HG03460 (cell line): ENCODE data around the gene NMUR1.

Source experiments
- ATAC-seq: cut with Tn5 transposase; IDR thresholded peaks from one replicate; pipeline ENCODE4 v1.9.1; 2021; ENCODE audit not compliant: unreplicated experiment

Gene NMUR1

DNA sequence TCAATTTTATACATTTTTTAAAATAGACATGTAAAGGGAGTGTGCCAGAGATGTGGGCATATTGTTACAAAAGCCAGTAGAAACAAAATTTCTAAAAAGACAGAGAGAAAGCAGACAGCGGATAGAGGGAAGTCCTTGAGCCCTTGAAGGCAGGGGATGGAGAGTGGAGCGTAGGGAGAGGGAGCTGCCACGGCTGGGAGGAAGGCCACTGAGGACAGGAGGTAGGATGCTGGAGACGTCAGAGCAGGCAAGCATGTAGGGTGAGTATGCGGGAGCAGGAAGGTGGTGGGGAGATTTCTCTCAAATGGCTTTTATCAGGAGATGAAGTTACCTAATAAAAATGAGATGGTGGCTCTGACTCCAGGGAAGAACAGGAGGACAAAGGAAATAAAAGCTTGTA is 41.9 kb downstream of the NMUR1 start:
- no peak for ATAC-seq

DNA sequence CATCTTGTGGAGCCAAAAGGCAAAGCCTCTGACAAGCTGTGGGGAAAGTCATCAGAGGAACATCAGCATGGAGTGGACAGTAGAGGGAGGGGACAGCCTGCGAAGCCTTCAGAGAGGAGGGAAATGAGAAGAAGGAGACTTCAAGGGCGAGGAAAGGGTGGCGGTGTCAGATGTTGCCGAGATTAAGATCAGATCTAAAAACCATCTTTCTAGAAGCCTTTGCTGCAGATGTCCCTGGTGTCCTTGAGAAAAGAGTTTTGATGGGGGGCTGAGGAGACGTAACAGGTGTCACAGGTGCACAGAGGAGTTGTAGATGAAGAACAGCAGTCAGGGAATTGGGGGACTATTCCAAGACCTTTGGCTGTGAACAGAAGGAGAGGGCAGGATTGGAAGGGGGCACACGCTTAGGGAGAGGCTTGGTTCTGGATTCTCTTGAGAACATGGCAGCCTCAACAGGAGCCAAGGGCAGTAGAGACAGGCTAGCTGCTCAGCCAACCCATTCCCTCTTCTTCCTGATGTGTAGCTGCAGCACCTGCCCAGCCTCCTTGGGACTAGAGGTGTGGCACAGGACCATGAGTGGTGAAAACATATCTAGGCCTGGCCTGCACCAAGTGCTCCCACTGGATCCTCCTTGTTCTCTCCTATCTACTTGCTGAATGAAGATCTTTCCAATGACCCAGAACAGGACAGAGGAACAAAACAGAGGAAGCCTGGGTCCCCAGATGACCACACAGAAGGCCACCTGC is 43.2 kb downstream of the NMUR1 start:
- ATAC-seq = no peak

DNA sequence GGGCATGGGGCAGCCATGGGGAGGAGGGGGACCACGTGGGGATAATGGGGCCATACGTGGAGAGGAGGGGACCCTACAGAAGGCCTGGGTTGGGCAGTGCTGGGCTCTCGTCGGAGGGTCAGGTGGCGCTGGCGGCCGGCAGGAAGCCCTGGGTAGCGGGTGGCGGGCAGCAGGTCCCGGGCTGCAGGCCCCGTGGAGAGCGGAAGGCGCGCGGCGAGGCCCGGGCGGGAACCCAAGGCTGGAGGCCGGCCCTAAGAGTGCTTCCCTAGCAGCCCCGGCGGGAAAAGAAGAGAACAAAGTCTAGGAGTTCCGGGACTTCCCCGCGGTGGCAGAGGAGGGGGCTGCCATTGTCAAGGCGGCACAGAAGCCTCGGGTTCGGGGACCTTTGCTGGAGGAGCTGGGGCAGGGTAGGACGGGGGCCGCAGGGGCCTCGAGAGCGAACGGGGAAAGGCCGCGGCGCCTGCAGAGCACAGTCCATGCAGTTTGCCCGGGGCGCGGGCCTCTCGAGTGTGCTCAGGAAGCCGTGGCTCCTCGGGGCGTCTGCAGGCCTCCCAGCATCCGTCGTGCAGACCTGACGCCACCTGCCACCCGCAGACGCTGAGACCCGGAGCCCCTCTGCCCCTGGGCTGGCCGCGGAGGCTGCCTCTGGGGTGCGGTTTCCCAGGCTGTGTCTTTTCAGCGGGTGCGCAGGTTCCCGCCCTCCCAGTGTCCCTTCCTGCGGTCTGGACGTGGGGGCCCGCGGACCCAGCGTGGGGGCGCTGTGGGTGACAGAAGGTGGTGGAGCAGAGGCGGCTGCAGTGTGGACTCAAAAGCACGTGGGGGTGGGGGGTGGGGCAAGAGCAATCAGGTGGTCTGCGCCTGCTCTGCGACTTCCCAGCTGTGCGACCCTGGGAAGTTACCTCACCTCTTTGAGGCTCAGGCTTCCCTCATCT is 46.6 kb downstream of the NMUR1 start:
- ATAC-seq = no peak

DNA sequence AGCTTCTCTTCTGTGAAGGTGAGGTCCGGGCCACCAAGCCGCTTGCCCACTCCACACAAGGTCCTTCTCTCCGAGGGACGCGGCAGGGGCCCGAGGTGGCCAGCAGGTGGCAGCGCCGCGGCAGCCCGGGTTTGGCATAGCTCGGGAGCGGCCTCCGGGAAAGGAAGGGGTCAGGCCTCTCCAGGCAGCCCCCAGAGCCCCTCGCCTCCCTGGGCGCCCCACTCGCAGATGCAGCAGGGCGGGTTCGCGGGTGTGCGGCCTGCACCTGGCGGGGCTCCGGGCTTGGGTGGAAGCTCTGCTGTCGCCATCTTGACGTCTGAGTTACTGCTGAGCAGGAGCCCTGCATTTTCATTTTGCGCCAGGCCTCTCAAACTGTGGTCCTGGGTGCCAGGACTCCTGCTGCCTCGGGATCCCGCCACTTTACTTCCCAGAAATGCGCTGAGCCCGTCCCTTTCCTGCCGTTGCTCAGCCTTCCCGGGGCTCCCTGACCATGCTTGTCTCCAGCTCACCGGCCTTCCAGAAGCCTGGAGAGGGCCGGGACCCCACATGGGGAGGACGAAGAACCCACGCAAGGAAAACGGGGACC is 47.3 kb downstream of the NMUR1 start:
- peak; percentile 77 for ATAC-seq

DNA sequence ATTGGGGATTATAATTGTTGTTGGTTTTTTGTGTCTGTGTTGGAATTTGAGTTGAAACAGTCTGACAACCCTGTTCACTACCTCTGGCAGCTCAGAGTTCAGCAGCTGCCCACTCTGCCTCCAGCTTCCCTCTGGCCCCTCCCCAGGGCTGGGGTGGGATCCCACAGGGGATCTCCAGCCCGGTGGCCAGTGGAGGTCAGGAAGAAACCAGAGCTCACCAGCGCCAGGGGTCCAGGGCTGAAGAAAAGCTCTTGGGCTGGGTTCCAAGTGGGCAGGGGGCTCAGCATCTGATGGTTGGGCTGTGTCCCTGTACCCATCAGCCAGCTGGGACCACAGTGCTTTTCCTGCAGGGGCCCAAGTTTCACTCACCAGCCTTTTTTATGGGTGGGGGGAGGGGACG is 49.5 kb downstream of the NMUR1 start:
- no peak for ATAC-seq

DNA sequence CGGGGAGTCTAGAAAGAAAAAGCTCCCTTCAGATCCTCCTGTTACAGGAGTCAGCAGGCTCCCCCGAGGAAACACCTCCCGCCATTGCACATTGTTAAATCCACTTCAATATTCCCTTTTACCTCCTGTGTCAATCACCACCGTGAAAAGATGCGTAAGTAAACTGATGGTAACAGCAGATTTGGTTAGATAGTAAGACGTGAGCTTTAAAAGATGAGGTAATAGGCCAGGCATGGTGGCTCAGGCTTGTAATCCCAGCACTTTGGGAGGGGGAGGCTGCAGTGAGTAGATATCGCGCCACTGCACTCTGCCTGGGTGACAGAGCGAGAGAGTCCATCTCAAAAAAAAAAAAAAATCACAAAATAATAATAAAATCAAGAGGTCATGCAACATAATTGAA is 50.8 kb downstream of the NMUR1 start:
- no peak for ATAC-seq

DNA sequence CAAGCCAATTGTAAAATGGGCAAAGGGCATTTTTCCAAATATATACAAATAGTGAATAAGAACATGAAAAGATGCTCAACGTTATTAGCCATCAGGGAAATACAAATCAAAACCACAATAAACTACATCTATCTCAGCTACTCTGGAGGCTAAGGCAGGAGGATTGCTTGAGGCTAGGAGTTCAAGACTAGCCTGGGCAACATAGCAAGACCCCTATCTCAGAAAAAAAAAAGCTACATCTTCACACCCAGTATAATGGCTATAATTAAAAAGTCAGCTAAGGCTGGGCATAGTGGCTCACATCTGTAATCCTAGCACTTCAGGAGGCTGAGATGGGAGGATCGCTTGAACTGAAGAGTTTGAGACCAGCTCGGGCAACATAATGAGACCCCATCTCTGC is 53.3 kb downstream of the NMUR1 start:
- ATAC-seq = no peak

DNA sequence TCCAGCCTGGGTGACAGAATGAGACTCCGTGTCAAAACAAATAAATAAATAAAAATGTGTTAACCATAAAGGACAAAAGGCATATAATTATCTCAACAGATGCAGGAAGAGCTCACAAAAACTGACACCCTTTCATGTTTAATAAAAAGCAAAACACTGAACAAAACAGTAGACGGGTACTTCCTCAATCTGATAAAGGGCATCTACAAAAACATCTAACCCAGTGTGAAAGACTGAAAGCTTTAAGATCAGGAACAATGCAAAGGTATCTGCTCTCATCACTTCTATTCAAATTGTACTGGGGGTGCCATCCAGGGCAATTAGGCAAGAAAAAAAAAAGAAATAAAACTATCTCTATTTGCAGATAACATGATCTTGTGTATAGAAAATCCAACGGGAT is 54.3 kb downstream of the NMUR1 start:
- no peak for ATAC-seq
